Left kidney (tissue), 2 donors: ENCODE results near the gene RABL2A. TPM values are rescaled to one million over a fixed set of nuclear protein-coding genes. Genes with fewer than 3 reads are reported as not detected.
"Not testable (repeated sequence)": the region's sequence is repeated elsewhere in the genome, so short reads cannot be mapped to it uniquely, and the experiment has no call there.

Source experiments
- DNase-seq: peaks from one replicate; pipeline ENCODE4 v3.0.0-alpha.2; 2013
- polyA plus RNA-seq: library from polyadenylated mRNA; unstranded; fragments of 120-200 nt; gene quantifications from one replicate; pipeline ENCODE4 v1.2.1, GENCODE V29; 2013; ENCODE audit not compliant: insufficient read length

The RABL2A gene
- polyA plus RNA-seq, 1 donor = 73.0 TPM

- DNase-seq = not testable (repeated sequence)
These were observed 22.4 kb upstream of the RABL2A start for GRCh38 chr2:113604661-113605060.

DNA sequence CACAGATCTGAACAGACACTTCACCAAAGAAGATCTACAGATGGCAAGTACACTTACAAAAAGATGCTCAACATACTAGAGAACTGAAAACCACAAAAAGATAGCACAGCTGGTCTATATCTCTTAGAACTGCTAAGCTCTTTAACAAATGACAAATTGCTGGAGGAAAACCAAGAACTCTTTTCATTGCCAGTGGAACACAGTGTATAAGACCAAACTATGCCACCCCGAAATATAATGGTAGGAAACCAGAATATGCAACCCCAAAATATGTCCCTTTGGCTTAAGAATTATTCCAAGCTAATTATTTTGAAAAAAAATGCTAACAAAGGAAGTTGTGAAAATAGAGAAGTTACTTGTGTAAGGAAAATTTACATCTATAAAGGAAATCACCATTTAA lies 21.0 kb upstream of the RABL2A start:
- DNase-seq = not testable (repeated sequence)

GRCh38 chr2:113609822-113610221 lies 17.2 kb upstream of the RABL2A start:
- DNase-seq = not testable (repeated sequence)

GRCh38 chr2:113621002-113621401 lies 6.1 kb upstream of the RABL2A start:
- not testable (repeated sequence) for DNase-seq

- DNase-seq = not testable (repeated sequence)
These were observed 1.2 kb upstream of the RABL2A start for GRCh38 chr2:113625906-113626305.

- not testable (repeated sequence) for DNase-seq
These were observed 5.8 kb downstream of the RABL2A start for GRCh38 chr2:113632849-113633345.

DNA sequence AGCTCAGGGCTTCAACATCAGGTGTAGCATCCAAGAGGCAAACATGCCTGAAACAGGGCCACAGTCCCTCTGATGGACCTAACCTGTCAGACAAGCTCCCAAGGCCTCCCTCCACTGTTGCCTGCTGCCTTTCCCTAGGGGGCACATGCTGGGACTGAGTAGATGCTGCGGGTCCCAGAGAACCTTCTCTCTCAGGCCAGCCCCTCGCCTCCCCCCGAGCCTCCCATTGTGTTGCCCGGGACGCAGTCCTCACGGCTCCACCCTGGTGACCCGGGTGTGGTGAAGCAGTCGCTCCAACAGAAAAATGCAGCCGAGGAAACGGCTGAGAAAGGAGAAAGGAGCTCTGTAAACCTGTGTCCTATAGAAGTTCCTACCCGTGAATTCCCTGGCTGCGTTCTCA lies 8.3 kb downstream of the RABL2A start:
- not testable (repeated sequence) for DNase-seq

DNA sequence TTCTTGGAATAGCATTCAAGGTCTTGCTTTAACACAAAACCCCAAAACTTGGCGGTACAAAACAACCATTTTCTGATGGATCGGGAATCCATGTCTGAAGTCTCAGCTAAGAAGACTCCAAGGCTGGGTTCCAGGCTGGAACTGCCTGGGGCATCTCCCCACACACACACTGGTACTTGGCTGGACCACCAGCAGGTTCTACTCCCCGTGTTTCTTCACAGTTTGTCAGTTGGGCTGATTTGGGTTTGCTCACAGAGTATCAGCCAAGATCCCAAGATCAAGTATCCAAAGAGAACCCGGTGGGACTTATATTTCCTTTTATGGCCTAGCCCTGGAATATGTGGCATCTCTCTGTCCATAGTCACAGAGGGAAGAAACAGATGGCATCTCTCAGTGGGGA lies 9.2 kb downstream of the RABL2A start:
- not testable (repeated sequence) for DNase-seq

DNA sequence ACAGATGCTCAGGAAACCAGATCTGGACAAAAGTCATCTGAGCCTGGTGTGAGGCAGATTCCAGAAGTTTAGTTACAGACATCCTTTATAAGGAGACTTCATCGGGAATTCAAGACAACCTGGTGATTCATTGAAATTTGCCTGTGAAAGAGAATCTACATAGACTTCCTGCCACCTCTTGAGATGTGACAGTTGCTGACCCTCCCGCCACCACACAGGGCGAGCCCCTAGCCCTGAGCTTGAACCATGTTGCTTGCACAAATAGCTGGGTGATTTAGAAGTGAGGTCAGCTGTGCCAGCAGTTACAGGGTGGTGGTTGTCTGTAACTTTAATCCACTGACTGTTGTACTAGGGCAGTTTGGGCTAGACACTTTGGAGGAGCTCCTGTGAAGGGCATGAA lies 11.0 kb downstream of the RABL2A start:
- not testable (repeated sequence) for DNase-seq

- DNase-seq = not testable (repeated sequence)
These were observed 19.2 kb downstream of the RABL2A start for GRCh38 chr2:113646217-113646616.

- not testable (repeated sequence) for DNase-seq
These were observed 24.1 kb downstream of the RABL2A start for GRCh38 chr2:113650834-113651815.

DNA sequence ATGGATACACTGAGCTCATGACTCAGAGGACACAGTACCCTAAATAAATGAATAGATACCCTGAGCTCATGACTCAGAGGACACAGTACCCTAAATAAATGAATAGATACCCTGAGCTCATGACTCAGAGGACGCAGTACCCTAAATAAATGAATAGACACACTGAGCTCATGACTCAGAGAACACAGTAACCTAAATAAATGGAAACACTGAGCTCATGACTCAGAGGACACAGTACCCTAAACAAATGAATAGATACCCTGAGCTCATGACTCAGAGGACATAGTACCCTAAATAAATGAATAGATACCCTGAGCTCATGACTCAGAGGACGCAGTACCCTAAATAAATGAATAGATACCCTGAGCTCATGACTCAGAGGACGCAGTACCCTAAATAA lies 25.5 kb downstream of the RABL2A start:
- DNase-seq = not testable (repeated sequence)

GRCh38 chr2:113656031-113656624 lies 29.1 kb downstream of the RABL2A start:
- not testable (repeated sequence) for DNase-seq

DNA sequence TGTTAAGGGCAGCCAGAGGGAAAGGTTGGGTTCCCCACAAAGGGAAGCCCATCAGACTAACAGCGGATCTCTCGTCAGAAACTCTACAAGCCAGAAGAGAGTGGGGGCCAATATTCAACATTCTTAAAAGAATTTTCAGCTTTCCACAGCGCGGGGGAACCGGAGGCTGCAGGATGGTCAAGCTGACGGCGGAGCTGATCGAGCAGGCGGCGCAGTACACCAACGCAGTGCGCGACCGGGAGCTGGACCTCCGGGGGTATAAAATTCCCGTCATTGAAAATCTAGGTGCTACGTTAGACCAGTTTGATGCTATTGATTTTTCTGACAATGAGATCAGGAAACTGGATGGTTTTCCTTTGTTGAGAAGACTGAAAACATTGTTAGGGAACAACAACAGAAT lies 30.7 kb downstream of the RABL2A start:
- DNase-seq = not testable (repeated sequence)

DNA sequence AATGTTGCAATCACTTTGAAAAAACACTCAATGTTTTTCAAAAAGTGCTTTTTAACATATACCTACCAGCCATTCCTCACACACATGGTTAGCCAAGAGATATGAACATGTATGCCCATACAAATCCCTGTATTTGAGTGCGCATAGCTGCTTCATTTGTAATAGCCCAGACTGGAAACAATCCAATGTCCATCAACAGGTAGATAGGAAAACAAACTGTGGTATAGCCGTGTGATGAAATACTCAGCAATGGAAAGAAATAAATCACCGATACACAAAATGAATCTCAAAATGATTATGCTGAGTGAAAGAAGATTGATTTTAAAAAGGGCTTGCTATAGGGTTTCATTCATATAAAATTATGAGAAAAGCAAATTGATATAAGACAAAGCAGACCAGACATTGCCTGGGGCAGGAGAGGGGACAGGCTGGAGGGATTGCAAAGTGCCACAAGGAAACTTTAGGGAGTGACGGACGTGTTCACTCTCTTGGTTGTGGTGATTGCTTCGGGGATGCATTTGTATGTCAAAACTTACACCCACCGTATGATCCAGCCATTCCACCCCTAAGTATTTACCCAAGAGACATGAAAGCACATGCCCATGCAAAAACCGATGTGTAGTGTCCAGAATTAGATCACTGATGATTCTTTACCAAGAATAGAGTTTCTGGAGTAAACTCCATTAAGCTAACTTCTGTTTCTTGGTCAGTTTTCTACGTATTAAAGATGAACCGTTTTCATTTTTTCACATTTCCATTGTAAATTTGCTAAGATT lies 36.4 kb downstream of the RABL2A start:
- not testable (repeated sequence) for DNase-seq

DNA sequence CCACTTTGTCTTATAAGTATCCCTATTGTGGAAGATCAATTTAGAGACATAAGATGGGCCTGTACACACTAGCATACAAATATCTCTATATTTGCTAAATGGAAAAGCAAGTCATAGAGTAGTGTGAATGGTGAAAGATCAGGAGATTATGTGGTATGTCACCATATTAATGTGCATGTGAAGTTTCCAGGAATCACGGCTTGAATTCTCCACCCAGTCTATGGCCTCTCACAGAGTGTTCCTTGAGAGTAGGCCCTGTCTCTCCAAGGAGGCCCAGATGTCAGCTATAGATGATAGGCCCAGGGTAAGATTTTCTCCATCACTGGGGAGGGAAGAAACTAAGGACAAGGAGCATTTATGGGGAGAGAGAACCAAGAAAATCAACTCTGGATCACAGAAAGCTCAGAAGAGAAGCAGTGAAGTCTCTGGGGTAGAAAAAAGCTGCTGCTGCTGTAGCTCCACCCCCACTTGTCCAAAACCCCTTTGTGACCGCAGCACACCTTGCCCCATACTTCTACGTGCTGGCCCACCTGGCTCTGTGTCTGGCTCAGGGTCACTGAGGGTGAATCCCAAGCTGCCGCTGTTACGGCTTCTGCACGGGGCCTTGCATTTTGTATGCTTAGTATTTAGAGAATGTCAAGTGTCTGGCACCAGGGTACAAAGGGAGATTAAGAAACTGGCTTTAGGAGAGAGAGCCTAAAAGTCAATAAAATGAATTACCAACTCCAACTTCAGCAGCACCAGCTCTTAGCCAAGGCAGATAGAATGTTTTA lies 37.9 kb downstream of the RABL2A start:
- DNase-seq = not testable (repeated sequence)

DNA sequence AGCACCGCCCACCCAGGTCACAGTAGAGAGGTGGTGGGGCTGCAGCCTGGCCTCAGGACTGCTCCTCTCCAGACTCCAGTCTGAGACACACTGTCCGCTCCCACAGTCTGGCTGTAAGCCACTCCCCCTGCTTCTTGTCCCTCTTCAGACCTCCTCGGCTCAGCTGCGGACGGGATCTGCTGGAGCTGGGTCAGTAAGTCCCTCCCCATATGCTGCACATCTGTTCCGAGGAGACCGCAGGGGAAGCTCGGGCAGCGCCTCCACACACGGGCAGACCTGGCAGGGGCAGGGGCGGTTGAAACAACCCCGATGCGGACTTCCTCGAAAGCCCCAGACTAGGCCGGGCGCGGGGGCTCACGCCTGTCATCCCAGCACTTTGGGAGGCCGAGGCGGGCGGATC lies 41.9 kb downstream of the RABL2A start:
- DNase-seq = not testable (repeated sequence)

DNA sequence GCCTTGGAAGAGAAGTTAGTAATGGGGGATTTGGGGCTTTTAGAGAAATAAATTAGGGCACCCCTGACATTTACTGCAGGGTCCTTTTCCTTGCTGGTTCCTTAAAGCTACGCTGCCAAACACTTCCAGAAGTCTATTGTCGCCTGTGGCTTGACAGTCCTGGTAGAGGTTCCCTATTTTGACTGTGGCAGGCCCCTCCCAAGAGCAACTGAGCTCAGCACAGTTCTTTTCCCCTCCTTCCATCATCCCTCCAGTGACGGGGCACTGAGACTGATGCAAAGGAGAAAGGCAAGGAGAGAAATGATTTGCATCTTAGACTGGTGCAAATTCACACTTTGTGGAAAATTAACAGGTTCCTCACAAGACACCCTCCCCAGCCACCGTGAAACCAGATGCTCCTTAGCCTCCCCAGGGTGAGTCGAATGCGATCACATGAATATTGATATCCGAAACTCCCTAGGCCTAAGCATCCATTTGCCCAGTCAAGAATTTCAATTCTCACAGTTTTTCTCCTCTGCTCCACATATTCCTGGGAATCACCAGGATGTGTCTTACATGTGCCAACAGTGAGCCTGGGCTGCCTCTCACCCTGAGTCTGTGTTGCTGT lies 45.4 kb downstream of the RABL2A start:
- DNase-seq = no peak

- no peak for DNase-seq
These were observed 48.8 kb downstream of the RABL2A start for GRCh38 chr2:113675875-113676274.

DNA sequence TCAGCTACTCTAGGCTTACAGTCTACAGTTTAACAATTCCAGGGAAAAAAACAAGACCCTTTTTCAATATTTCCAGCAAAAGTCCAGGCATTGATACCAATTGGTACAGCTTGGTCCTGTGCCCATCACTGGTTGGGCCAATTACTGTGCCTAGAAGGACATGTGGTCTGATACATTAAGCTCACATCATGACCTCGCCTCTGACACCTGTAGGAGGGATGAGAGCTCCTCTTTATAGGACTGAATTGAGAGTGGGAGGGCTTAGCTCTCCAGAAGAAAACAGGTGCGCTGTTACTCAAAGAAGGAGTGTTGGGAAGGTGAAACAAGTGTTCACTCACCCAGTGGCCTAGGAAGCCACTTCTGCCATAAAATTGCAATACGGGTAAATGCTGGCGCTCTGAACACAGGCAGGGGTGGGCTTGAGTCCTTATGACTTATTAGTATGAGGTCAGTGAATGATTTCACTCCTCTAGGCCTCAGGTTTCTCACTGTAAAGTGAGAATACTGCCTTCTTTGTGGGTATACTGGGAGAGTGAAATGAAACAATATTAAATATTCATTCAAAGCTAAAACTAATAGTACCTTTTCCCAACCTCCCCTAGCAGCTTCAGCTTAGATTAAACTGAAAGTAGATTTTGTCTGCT lies 49.7 kb downstream of the RABL2A start:
- DNase-seq = no peak
